Osteocyte (in vitro differentiated cells): ENCODE results near the gene DIP2A. TPM values are rescaled to one million over a fixed set of nuclear protein-coding genes. Genes with fewer than 3 reads are reported as not detected.

Experiments
- DNase-seq: peaks from one replicate; pipeline ENCODE4 v3.0.0; 2021; ENCODE audit warnings: mixed read lengths; ENCODE audit not compliant: unreplicated experiment; ENCODE audit errors: extremely low spot score
- H3K27ac Mint-ChIP-seq: one replicate; pipeline ENCODE4 v1.8.0; 2021; ENCODE audit warnings: mild to moderate bottlenecking, mixed read lengths; ENCODE audit not compliant: unreplicated experiment
- H3K27me3 Mint-ChIP-seq: one replicate; pipeline ENCODE4 v1.8.0; 2021; ENCODE audit warnings: mixed read lengths; ENCODE audit not compliant: unreplicated experiment
- H3K36me3 Mint-ChIP-seq: one replicate; pipeline ENCODE4 v1.8.0; 2021; ENCODE audit warnings: mixed read lengths; ENCODE audit not compliant: unreplicated experiment
- H3K4me1 Mint-ChIP-seq: one replicate; pipeline ENCODE4 v1.8.0; 2021; ENCODE audit warnings: mixed read lengths; ENCODE audit not compliant: unreplicated experiment
- H3K4me3 Mint-ChIP-seq: one replicate; pipeline ENCODE4 v1.8.0; 2021; ENCODE audit warnings: mild to moderate bottlenecking, moderate library complexity, mixed read lengths; ENCODE audit not compliant: unreplicated experiment
- H3K9me3 Mint-ChIP-seq: one replicate; pipeline ENCODE4 v1.8.0; 2021; ENCODE audit warnings: mixed read lengths; ENCODE audit not compliant: unreplicated experiment
- total RNA-seq: library from RNA; stranded (reverse); gene quantifications from 2 replicates; pipeline ENCODE4 v1.2.1, GENCODE V29; 2021
- TF ChIP-seq, protein P1 (sequence below): fragments of 200-600 bp; sonication (generic); IDR thresholded peaks from 2 replicates; pipeline ENCODE4 v1.5.0; 2021; ENCODE audit warnings: antibody characterized with exemption, mild to moderate bottlenecking, moderate library complexity

Gene DIP2A
- total RNA-seq, 1 donor from 2014 or later, result 43.0 TPM

DNA sequence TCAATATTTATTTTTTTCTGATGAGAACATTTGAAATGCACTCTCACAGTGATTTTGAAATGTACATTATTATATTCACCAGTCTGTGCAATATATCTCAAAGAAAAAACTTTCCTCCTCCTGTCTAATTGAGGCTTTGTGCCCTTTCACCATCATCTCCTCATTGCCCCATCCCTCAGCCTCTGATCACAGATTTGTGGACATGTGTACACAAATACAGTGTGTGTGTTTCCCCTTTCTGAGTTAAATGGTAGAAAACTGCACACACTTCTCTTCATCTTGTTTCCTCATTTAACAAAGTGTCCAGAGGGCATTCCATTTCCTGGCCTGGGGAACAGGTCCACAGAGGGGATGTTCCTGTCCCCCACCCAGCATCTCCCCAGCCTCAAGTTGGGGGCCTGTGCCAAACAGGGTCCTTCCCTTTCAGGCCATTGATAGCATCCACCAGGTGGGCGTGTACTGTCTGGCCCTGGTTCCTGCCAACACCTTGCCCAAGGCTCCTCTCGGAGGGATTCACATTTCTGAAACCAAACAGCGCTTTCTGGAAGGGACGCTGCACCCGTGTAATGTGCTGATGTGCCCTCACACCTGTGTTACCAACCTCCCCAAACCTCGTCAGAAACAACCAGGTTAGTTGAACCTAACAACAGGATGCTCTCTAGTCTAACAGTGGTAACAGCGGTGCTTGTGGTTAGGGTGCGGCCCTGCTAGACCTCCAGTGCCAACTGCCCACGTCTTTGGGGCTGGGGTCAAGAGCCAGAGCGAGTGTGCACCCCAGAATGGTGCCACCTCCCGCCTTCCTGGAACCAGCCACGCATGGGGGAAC is 91.6 kb downstream of the DIP2A start:
- Mint-ChIP-seq H3K36me3 (peaks cover 26% of the 10 kb centered on the region), H3K9me3 (no peaks in the 10 kb centered on the region), H3K27ac (no peak overlapping the region), H3K4me1 (no peaks in the 10 kb centered on the region), H3K4me3 (no peak overlapping the region), H3K27me3 (no peaks in the 10 kb centered on the region)
- no peak for DNase-seq
- TF ChIP-seq, protein P1, sequence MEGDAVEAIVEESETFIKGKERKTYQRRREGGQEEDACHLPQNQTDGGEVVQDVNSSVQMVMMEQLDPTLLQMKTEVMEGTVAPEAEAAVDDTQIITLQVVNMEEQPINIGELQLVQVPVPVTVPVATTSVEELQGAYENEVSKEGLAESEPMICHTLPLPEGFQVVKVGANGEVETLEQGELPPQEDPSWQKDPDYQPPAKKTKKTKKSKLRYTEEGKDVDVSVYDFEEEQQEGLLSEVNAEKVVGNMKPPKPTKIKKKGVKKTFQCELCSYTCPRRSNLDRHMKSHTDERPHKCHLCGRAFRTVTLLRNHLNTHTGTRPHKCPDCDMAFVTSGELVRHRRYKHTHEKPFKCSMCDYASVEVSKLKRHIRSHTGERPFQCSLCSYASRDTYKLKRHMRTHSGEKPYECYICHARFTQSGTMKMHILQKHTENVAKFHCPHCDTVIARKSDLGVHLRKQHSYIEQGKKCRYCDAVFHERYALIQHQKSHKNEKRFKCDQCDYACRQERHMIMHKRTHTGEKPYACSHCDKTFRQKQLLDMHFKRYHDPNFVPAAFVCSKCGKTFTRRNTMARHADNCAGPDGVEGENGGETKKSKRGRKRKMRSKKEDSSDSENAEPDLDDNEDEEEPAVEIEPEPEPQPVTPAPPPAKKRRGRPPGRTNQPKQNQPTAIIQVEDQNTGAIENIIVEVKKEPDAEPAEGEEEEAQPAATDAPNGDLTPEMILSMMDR, result no peak

DNA sequence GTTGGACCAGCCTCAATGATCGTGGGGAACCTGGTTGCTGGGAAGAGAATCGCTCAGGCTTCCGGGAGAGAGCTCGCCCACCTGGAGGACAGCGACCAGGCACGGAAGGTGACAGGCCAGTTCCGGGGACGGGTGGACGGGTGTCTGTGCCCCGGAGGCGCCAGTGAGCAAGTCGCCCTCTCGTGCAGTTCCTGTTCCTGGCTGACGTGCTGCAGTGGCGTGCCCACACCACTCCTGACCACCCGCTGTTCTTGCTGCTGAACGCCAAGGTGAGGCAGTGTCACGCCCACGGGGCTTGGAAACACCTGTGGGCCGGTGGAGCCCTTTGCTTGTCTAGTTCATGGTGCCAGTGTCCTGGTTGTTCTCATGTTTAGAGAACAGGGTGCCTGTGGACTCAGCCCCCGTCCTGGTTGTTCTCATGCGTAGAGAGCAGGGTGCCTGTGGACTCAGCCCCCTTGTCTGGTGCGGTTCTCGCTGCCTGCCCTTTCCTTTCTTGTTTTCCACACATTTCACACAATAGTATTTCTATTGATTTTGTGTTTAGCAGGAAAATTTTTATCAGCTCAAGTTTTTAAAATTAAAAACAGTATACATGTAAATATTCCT is 93.0 kb downstream of the DIP2A start:
- H3K27ac Mint-ChIP-seq, result no peak overlapping the region
- DNase-seq, result no peak
- peaks cover 31% of the 10 kb centered on the region for H3K36me3 Mint-ChIP-seq
- no peak overlapping the region for H3K4me3 Mint-ChIP-seq
- TF ChIP-seq, protein P1, result no peak
- H3K27me3 Mint-ChIP-seq, result no peaks in the 10 kb centered on the region
- no peaks in the 10 kb centered on the region for H3K9me3 Mint-ChIP-seq
- no peaks in the 10 kb centered on the region for H3K4me1 Mint-ChIP-seq

DNA sequence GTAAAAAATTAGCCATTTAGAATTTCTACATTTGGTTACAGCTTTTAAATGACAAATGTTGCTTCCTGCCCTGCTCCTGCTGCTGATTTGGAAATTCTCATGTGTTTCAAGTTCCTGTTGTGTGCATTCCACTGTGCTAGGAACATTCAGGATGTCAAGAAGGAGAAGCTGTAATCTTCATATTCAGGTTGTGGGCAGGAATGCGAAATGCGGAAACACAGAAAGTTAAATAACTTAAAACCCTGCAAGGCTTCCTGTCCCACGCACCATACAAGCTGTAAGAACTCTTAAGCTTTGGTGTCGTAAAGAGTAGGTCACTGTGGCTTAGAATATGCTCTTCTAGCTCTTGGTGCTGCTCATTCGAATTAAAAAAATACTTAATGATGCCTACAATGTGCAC is 93.6 kb downstream of the DIP2A start:
- Mint-ChIP-seq H3K4me3 (no peak overlapping the region), H3K9me3 (no peaks in the 10 kb centered on the region), H3K4me1 (no peaks in the 10 kb centered on the region), H3K36me3 (peaks cover 28% of the 10 kb centered on the region), H3K27ac (no peak overlapping the region), H3K27me3 (no peaks in the 10 kb centered on the region)
- no peak for DNase-seq
- TF ChIP-seq, protein P1, result no peak

DNA sequence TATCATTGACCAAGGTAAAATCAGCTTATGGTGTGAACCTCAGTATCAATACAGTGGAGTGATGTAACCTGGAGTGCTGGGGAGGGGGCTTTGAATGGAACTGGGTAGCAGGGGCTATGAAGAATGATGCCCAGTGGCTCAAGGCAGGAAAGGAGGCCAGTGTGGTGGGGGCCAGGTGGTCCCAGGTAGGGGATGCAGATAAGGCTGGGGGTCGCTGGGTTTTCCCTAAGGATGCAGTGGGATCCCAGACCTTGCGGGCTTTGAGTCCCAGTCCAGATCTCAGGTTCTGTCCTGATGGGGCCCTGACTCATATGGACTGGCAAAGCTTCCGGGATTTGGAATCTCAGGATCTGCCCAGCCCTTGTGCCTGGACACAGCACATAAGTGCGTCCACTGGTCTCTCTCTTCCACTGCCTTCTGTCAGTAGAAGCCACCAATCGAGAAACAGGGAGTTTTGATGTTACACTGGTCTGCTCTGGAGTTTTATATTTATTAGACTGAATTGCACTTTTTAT is 94.2 kb downstream of the DIP2A start:
- Mint-ChIP-seq H3K9me3 (no peaks in the 10 kb centered on the region), H3K4me3 (no peak overlapping the region), H3K27me3 (no peaks in the 10 kb centered on the region), H3K27ac (no peak overlapping the region), H3K36me3 (peaks cover 27% of the 10 kb centered on the region), H3K4me1 (no peaks in the 10 kb centered on the region)
- no peak for DNase-seq
- TF ChIP-seq, protein P1, result no peak

DNA sequence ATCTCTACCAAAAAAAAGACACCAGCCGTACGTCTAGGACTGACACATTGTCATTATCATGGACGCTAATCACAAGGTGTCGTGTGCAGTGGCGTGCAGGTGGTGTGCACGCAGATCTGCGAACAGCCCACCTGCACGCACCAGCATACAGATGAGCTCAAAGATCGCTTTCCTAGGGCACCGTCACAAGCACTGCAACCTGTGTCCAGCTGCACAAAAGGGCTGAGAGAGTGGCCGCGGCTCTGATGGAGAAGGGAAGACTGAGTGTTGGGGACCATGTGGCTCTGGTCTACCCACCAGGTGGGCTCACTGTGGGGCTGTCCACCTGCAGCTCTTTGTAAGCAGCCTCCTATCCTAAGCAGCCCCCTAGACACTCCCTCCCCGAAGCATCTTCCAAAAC is 95.3 kb downstream of the DIP2A start:
- Mint-ChIP-seq H3K4me3 (no peak overlapping the region), H3K9me3 (no peaks in the 10 kb centered on the region), H3K27ac (no peak overlapping the region), H3K27me3 (no peaks in the 10 kb centered on the region), H3K36me3 (peaks cover 24% of the 10 kb centered on the region), H3K4me1 (no peaks in the 10 kb centered on the region)
- TF ChIP-seq, protein P1, result no peak
- DNase-seq, result no peak
